ENCODE results near the gene VAPB.

The VAPB gene

GRCh38 chr20:58429303-58429702 lies 40.3 kb downstream of the VAPB start:
- TF ChIP-seq GATA1 (IDR thresholded peaks at IDR 0.05; ENCODE audit: low read depth, low read length) (no peak), POLR2A (IDR thresholded peaks at IDR 0.05; ENCODE audit: low read length) (no peak)

GRCh38 chr20:58431134-58431533 lies 42.1 kb downstream of the VAPB start:
- no peak for DNase-seq
- no peak for TF ChIP-seq GATA1 (IDR thresholded peaks at IDR 0.05; ENCODE audit: low read depth, low read length)
- no peak for TF ChIP-seq POLR2A (IDR thresholded peaks at IDR 0.05; ENCODE audit: low read length)

More at GRCh38 chr20:58429303-58429702, 40.3 kb downstream of the VAPB start:
- DNase-seq = no peak

- no peak for DNase-seq
- TF ChIP-seq GATA1 (IDR thresholded peaks at IDR 0.05; ENCODE audit: low read depth, low read length) = no peak
- no peak for TF ChIP-seq POLR2A (IDR thresholded peaks at IDR 0.05; ENCODE audit: low read length)
Measured at GRCh38 chr20:58432186-58432954, 43.3 kb downstream of the VAPB start.

GRCh38 chr20:58433029-58433647 lies 44.1 kb downstream of the VAPB start:
- TF ChIP-seq POLR2A (IDR thresholded peaks at IDR 0.05; ENCODE audit: low read length) (no peak), GATA1 (IDR thresholded peaks at IDR 0.05; ENCODE audit: low read depth, low read length) (no peak)
- no peak for DNase-seq

DNA sequence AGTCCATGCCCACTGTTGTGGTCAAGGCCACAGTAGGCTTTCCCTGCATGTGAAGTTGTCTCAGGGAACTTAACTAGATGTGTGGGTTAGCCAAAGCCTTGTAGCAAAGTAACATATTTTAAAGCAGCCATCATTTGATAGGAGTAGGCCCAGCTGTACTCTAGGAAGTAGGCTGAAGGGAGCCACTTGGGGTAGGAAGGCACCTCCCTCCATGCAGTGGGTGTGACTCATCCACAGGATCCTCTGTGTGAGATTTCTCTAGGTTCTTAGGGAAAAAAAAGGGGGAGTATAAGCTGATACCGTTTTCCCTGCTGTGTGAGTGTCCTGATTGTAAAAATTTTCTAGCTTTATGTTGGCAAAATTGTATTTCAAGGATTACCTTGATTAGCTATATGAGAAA lies 44.7 kb downstream of the VAPB start:
- TF ChIP-seq POLR2A (IDR thresholded peaks at IDR 0.05; ENCODE audit: low read length) = no peak
- TF ChIP-seq GATA1 (IDR thresholded peaks at IDR 0.05; ENCODE audit: low read depth, low read length) = no peak
- DNase-seq = peak in 1 of 2 experiments; percentile 16

GRCh38 chr20:58434326-58434725 lies 45.3 kb downstream of the VAPB start:
- DNase-seq = no peak
- TF ChIP-seq POLR2A (IDR thresholded peaks at IDR 0.05; ENCODE audit: low read length) (no peak), GATA1 (IDR thresholded peaks at IDR 0.05; ENCODE audit: low read depth, low read length) (no peak)

- TF ChIP-seq POLR2A (IDR thresholded peaks at IDR 0.05; ENCODE audit: low read length) (no peak), GATA1 (IDR thresholded peaks at IDR 0.05; ENCODE audit: low read depth, low read length) (no peak)
Measured at GRCh38 chr20:58435237-58435636, 46.2 kb downstream of the VAPB start.

GRCh38 chr20:58436868-58437645 lies 48.0 kb downstream of the VAPB start:
- no peak for DNase-seq
- no peak for TF ChIP-seq POLR2A (IDR thresholded peaks at IDR 0.05; ENCODE audit: low read length)
- no peak for TF ChIP-seq GATA1 (IDR thresholded peaks at IDR 0.05; ENCODE audit: low read depth, low read length)

More at GRCh38 chr20:58435237-58435636, 46.2 kb downstream of the VAPB start:
- no peak for DNase-seq

DNA sequence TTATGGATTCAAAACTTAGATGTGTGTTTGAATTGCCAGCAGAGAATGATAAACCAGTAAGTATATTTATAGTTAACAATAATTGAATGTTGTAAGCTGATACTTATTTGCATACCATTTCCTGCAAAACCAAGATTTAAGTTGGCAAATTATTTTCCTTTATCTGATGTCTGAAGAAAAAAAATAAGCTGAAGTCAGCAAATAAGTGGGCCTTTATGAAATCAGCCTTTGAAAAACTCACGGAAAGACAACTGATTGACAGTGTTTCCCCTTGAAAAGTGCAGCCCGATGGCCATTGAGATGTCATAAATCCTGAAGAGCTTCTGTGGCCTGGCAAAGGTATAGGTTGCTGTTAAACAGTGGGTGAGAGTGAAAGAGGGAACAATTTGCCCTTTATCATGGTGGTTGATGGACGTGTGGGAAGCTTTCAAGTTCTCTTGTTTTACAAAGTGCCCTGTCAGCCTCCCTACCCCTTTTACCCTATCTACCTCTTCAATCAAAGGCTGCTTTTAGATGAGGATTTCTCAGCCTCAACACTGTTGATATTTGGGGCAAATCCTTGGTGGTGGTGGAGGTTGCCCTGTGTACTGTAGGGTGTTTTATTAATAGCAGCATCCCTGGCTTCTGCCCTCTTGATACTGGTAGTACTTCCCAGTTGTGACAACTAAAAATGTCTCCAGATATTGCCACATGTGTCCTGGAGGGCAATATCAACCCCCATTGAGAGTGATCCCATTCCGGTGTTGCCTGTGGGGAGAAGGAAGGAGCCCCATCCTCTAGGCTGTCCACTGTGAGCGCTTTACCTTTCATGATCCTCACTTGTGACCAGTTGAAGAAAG lies 50.2 kb downstream of the VAPB start:
- TF ChIP-seq GATA1 (IDR thresholded peaks at IDR 0.05; ENCODE audit: low read depth, low read length) (no peak), POLR2A (IDR thresholded peaks at IDR 0.05; ENCODE audit: low read length) (no peak)
- no peak for DNase-seq

- DNase-seq = no peak
- TF ChIP-seq GATA1 (IDR thresholded peaks at IDR 0.05; ENCODE audit: low read depth, low read length) (no peak), POLR2A (IDR thresholded peaks at IDR 0.05; ENCODE audit: low read length) (no peak)
Measured at GRCh38 chr20:58440021-58440767, 51.2 kb downstream of the VAPB start.

DNA sequence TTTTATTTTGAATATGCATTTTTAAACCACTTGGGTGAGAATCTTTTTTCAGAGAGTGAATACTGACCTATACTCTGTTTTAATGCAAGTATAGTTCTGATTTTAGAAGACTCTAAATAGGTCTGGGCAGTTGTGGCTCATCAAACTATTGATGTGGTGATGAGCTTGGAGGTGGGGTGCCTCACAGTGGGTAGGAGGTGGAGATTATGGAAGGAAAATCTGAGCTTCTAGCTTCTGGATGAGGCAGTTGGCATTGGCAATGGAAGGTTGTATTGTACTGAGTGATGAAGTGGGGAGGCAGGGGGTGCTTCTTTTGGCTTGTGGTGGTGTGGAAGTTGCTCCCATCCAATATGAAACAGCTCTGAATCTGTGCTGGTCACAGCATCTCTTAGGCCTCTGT lies 52.7 kb downstream of the VAPB start:
- no peak for DNase-seq
- TF ChIP-seq POLR2A (IDR thresholded peaks at IDR 0.05; ENCODE audit: low read length) (no peak), GATA1 (IDR thresholded peaks at IDR 0.05; ENCODE audit: low read depth, low read length) (no peak)

GRCh38 chr20:58444746-58445255 lies 55.8 kb downstream of the VAPB start:
- no peak for DNase-seq
- no peak for TF ChIP-seq GATA1 (IDR thresholded peaks at IDR 0.05; ENCODE audit: low read depth, low read length)
- TF ChIP-seq POLR2A (IDR thresholded peaks at IDR 0.05; ENCODE audit: low read length) = no peak

Measured in erythroblast (primary cell).